Neuronal stem cell (in vitro differentiated cells): ENCODE data around the gene ZFR2.
"Not testable (repeated sequence)": the region's sequence is repeated elsewhere in the genome, so short reads cannot be mapped to it uniquely, and the experiment has no call there.

Source experiments
- DNase-seq: peaks from one replicate; pipeline ENCODE4 v3.0.0-alpha.2; 2013; ENCODE audit warnings: low spot score
- H2AFZ ChIP-seq: one replicate; pipeline ENCODE4 v1.6.1; 2013; ENCODE audit warnings: mild to moderate bottlenecking, low read length, inconsistent platforms
- H2AK5ac ChIP-seq: 2 replicates; pipeline ENCODE4 v1.6.1; 2013; ENCODE audit warnings: low read depth, mild to moderate bottlenecking, inconsistent platforms, low read length, moderate library complexity, mixed read lengths
- H2BK120ac ChIP-seq: 2 replicates; pipeline ENCODE4 v1.6.1; 2013; ENCODE audit warnings: low read depth, mild to moderate bottlenecking, inconsistent platforms, low read length, moderate library complexity, mixed read lengths
- H2BK12ac ChIP-seq: one replicate; pipeline ENCODE4 v1.6.1; 2013; ENCODE audit warnings: low read length, inconsistent platforms
- H2BK15ac ChIP-seq: 2 replicates; pipeline ENCODE4 v1.6.1; 2013; ENCODE audit warnings: mild to moderate bottlenecking, low read length, inconsistent platforms, mixed read lengths
- H2BK5ac ChIP-seq: one replicate; pipeline ENCODE4 v1.6.1; 2013; ENCODE audit warnings: inconsistent platforms, mild to moderate bottlenecking, low read length, moderate library complexity
- H3K14ac ChIP-seq: one replicate; pipeline ENCODE4 v1.6.1; 2013; ENCODE audit warnings: low read length, inconsistent platforms
- H3K18ac ChIP-seq: 2 replicates; pipeline ENCODE4 v1.6.1; 2013; ENCODE audit warnings: low read length, inconsistent platforms
- H3K23ac ChIP-seq: 2 replicates; pipeline ENCODE4 v1.6.1; 2013; ENCODE audit warnings: low read depth, mild to moderate bottlenecking, mixed read lengths, low read length, inconsistent platforms; ENCODE audit not compliant: poor library complexity
- H3K27ac ChIP-seq: replicated peaks from 3 replicates; pipeline ENCODE4 v1.5.1; 2013; ENCODE audit warnings: low read length, inconsistent platforms
- H3K27me3 ChIP-seq, 3 experiments: 2 replicates each; pipeline ENCODE4 v1.6.1; 2013; ENCODE audit warnings: low read length in 3 of 3, mild to moderate bottlenecking in 2 of 3, inconsistent platforms in 1 of 3, low read depth in 1 of 3, mixed read lengths in 1 of 3, moderate library complexity in 1 of 3; ENCODE audit not compliant: control insufficient read depth in 3 of 3, insufficient read depth in 3 of 3
- H3K36me3 ChIP-seq, 2 donors: replicated peaks in 1 of 2; 2 replicates each; pipeline ENCODE4 v1.6.1; 2013; ENCODE audit warnings: low read length in 2 of 2; ENCODE audit not compliant: control insufficient read depth in 2 of 2, insufficient read depth in 2 of 2
- H3K4ac ChIP-seq: 2 replicates; pipeline ENCODE4 v1.6.1; 2013; ENCODE audit warnings: inconsistent platforms, mild to moderate bottlenecking, low read length, moderate library complexity
- H3K4me1 ChIP-seq, 2 donors: 1 replicate in 1 of 2; 2 replicates in 1 of 2; pipeline ENCODE4 v1.6.1; 2013; ENCODE audit warnings: low read length in 2 of 2, low read depth in 1 of 2; ENCODE audit not compliant: control insufficient read depth in 2 of 2, insufficient read depth in 1 of 2
- H3K4me2 ChIP-seq: one replicate; pipeline ENCODE4 v1.6.1; 2013; ENCODE audit warnings: mild to moderate bottlenecking, low read length, inconsistent platforms; ENCODE audit not compliant: insufficient read depth, poor library complexity, severe bottlenecking
- H3K4me3 ChIP-seq, 2 donors: 2 replicates each; pipeline ENCODE4 v1.5.1; 2013; ENCODE audit warnings: low read length in 2 of 2, mild to moderate bottlenecking in 2 of 2, inconsistent platforms in 1 of 2, moderate library complexity in 1 of 2
- H3K79me1 ChIP-seq: one replicate; pipeline ENCODE4 v1.6.1; 2013; ENCODE audit warnings: low read depth, mild to moderate bottlenecking, inconsistent platforms, low read length, moderate library complexity
- H3K9ac ChIP-seq: one replicate; pipeline ENCODE4 v1.6.1; 2013; ENCODE audit warnings: mild to moderate bottlenecking, low read depth, low read length, inconsistent platforms; ENCODE audit not compliant: poor library complexity
- H3K9me3 ChIP-seq, 2 donors: replicated peaks in 1 of 2; 2 replicates each; pipeline versions ENCODE3 to v1.6.1; 2013; ENCODE audit warnings: low read length in 2 of 2, mild to moderate bottlenecking in 2 of 2, inconsistent platforms in 1 of 2, low read depth in 1 of 2, mixed read lengths in 1 of 2, moderate library complexity in 1 of 2; ENCODE audit not compliant: control insufficient read depth in 2 of 2, insufficient read depth in 1 of 2
- H4K8ac ChIP-seq: one replicate; pipeline ENCODE4 v1.6.1; 2013; ENCODE audit warnings: low read depth, mild to moderate bottlenecking, inconsistent platforms, low read length, moderate library complexity
- H4K91ac ChIP-seq: one replicate; pipeline ENCODE4 v1.6.1; 2013; ENCODE audit warnings: low read length, low read depth, mild to moderate bottlenecking, inconsistent platforms; ENCODE audit not compliant: poor library complexity
- WGBS, 2 donors: extraction: QIAGEN DNeasy Blood & Tissue Kit; methylation state at CpG; one replicate each; pipeline ENCODE4 v1.1.7; 2013; ENCODE audit warnings: missing lambda C conversion rate in 2 of 2, mixed read lengths in 1 of 2; ENCODE audit not compliant: insufficient read length in 2 of 2, insufficient replicate concordance in 1 of 2; ENCODE audit errors: extremely low coverage in 2 of 2; 5-methylcytosine and 5-hydroxymethylcytosine counted together

The ZFR2 gene

GRCh38 chr19:3767050-3767449 is 101.8 kb downstream of the ZFR2 start:
- Histone ChIP-seq H3K79me1 (peaks cover 4% of the 10 kb centered on the region), H3K27ac (no peak overlapping the region), H3K27me3 (no peaks in the 10 kb centered on the region), H2BK5ac (no peak overlapping the region), H2BK120ac (no peak overlapping the region), H3K9ac (no peak overlapping the region), H3K4me2 (no peak overlapping the region), H3K4ac (no peak overlapping the region), H3K36me3 (peaks cover 9 to 23% of the 10 kb centered on the region in 2 donors), H4K91ac (no peak overlapping the region), H3K18ac (no peak overlapping the region), H2BK15ac (no peak overlapping the region), H3K14ac (peak overlapping the region; percentile 56), H2AFZ (no peak overlapping the region), H2BK12ac (no peak overlapping the region), H2AK5ac (no peak overlapping the region), H3K4me1 (peaks cover 0 to 6% of the 10 kb centered on the region in 2 donors), H3K4me3 (no peak overlapping the region), H4K8ac (no peak overlapping the region), H3K23ac (peak overlapping the region; percentile 85), H3K9me3 (no peaks in the 10 kb centered on the region)
- WGBS, 2 donors, result no CpG with 5 or more reads among the region's 23 CpGs
- no peak for DNase-seq

GRCh38 chr19:3766520-3766919 is 102.3 kb downstream of the ZFR2 start:
- H3K18ac ChIP-seq, result no peak overlapping the region
- H3K4me1 ChIP-seq, result peaks cover 0 to 8% of the 10 kb centered on the region in 2 donors
- peaks cover 9 to 23% of the 10 kb centered on the region in 2 donors for H3K36me3 ChIP-seq
- H3K4me3 ChIP-seq, result no peak overlapping the region
- no peak overlapping the region for H3K4ac ChIP-seq
- H2BK12ac ChIP-seq, result no peak overlapping the region
- no peak overlapping the region for H3K27ac ChIP-seq
- no peaks in the 10 kb centered on the region for H3K27me3 ChIP-seq
- no peak overlapping the region for H4K8ac ChIP-seq
- no peak for DNase-seq
- no peak overlapping the region for H2BK15ac ChIP-seq
- H2AFZ ChIP-seq, result no peak overlapping the region
- no peak overlapping the region for H4K91ac ChIP-seq
- peak overlapping the region; percentile 56 for H3K14ac ChIP-seq
- H2BK120ac ChIP-seq, result no peak overlapping the region
- no peaks in the 10 kb centered on the region for H3K9me3 ChIP-seq
- no peak overlapping the region for H3K4me2 ChIP-seq
- H2AK5ac ChIP-seq, result no peak overlapping the region
- H3K23ac ChIP-seq, result peak overlapping the region; percentile 85
- H3K9ac ChIP-seq, result no peak overlapping the region
- no CpG with 5 or more reads among the region's 7 CpGs for WGBS, 2 donors
- H3K79me1 ChIP-seq, result peaks cover 4% of the 10 kb centered on the region
- H2BK5ac ChIP-seq, result no peak overlapping the region

GRCh38 chr19:3765757-3766156 is 103.1 kb downstream of the ZFR2 start:
- no CpG with 5 or more reads among the region's 5 CpGs for WGBS, 2 donors
- H4K91ac ChIP-seq, H3K27me3 ChIP-seq, H2BK5ac ChIP-seq, H2BK15ac ChIP-seq, H3K23ac ChIP-seq, H3K9ac ChIP-seq, H3K14ac ChIP-seq, H2AFZ ChIP-seq, H3K4me2 ChIP-seq, H2BK120ac ChIP-seq, H3K79me1 ChIP-seq, H3K4ac ChIP-seq, H3K4me1 ChIP-seq, H2AK5ac ChIP-seq, H3K4me3 ChIP-seq, H3K27ac ChIP-seq, DNase-seq, H4K8ac ChIP-seq, H3K18ac ChIP-seq, H2BK12ac ChIP-seq, H3K9me3 ChIP-seq: not testable (repeated sequence)
- peaks cover 9 to 23% of the 10 kb centered on the region in 2 donors for H3K36me3 ChIP-seq

GRCh38 chr19:3765121-3765520 is 103.7 kb downstream of the ZFR2 start:
- Histone ChIP-seq H3K4ac (no peak overlapping the region), H3K36me3 (peaks cover 9 to 23% of the 10 kb centered on the region in 2 donors), H3K23ac (no peak overlapping the region), H4K91ac (no peak overlapping the region), H3K14ac (no peak overlapping the region), H3K18ac (no peak overlapping the region), H3K9me3 (no peaks in the 10 kb centered on the region), H3K4me1 (peaks cover 0 to 4% of the 10 kb centered on the region in 2 donors), H4K8ac (no peak overlapping the region), H3K4me2 (no peak overlapping the region), H3K27me3 (no peaks in the 10 kb centered on the region), H2AFZ (no peak overlapping the region), H3K9ac (no peak overlapping the region), H2BK5ac (no peak overlapping the region), H2BK15ac (no peak overlapping the region), H2BK120ac (no peak overlapping the region), H3K79me1 (peaks cover 4% of the 10 kb centered on the region), H2AK5ac (no peak overlapping the region), H3K27ac (no peak overlapping the region), H3K4me3 (no peak overlapping the region), H2BK12ac (no peak overlapping the region)
- DNase-seq, result no peak
- WGBS, 2 donors, result no CpG with 5 or more reads among the region's 12 CpGs
